Liver (tissue), 9 donors: Measurements from ENCODE around the gene OR2C3. TPM values are rescaled to one million over a fixed set of nuclear protein-coding genes. Genes with fewer than 3 reads are reported as not detected.

Experiments
- DNase-seq: peaks from one replicate; pipeline ENCODE4 v3.0.0-alpha.2; 2017; ENCODE audit warnings: low spot score
- H3K27ac ChIP-seq, 2 donors: one replicate each; pipeline ENCODE4 v1.7.0; 2013; ENCODE audit warnings: inconsistent platforms in 2 of 2, low read length in 2 of 2, control low read depth in 1 of 2, low read depth in 1 of 2, mild to moderate bottlenecking in 1 of 2
- H3K27me3 ChIP-seq, 4 donors: one replicate each; pipeline versions ENCODE4 v1.6.1 to v1.7.0; 2013; ENCODE audit warnings: low read length in 3 of 4, inconsistent platforms in 1 of 4, mild to moderate bottlenecking in 1 of 4, moderate library complexity in 1 of 4; ENCODE audit not compliant: control insufficient read depth in 4 of 4, insufficient read depth in 4 of 4
- H3K36me3 ChIP-seq, 4 donors: one replicate each; pipeline versions ENCODE4 v1.6.1 to v1.7.0; 2013; ENCODE audit warnings: low read length in 3 of 4, mild to moderate bottlenecking in 3 of 4, low read depth in 1 of 4, moderate library complexity in 1 of 4; ENCODE audit not compliant: control insufficient read depth in 4 of 4, insufficient read depth in 3 of 4
- H3K4me1 ChIP-seq, 4 donors: one replicate each; pipeline versions ENCODE4 v1.6.1 to v1.7.0; 2013; ENCODE audit warnings: low read length in 3 of 4, mild to moderate bottlenecking in 3 of 4, moderate library complexity in 1 of 4; ENCODE audit not compliant: control insufficient read depth in 4 of 4, insufficient read depth in 4 of 4
- H3K4me3 ChIP-seq, 3 donors: one replicate each; pipeline versions ENCODE4 v1.6.1 to v1.7.0; 2013; ENCODE audit warnings: low read length in 3 of 3, control low read depth in 1 of 3, low read depth in 1 of 3, mild to moderate bottlenecking in 1 of 3
- H3K9ac ChIP-seq, 2 donors: one replicate each; pipeline ENCODE4 v1.7.0; 2013; ENCODE audit warnings: low read length in 2 of 2, mild to moderate bottlenecking in 2 of 2, moderate library complexity in 2 of 2, control low read depth in 1 of 2, low read depth in 1 of 2
- H3K9me3 ChIP-seq, 4 donors: one replicate each; pipeline versions ENCODE4 v1.6.1 to v1.7.0; 2013; ENCODE audit warnings: low read length in 3 of 4; ENCODE audit not compliant: control insufficient read depth in 4 of 4
- EGR1 ChIP-seq, 2 donors: IDR thresholded peaks; 2 replicates each; pipeline ENCODE4 v1.6.1; 2016 to 2018; ENCODE audit warnings: antibody characterized with exemption in 2 of 2, low read depth in 2 of 2
- FOXA1 ChIP-seq: IDR thresholded peaks from 2 replicates; pipeline ENCODE4 v1.6.1; 2016; ENCODE audit warnings: antibody characterized with exemption
- GABPA ChIP-seq, 2 donors: IDR thresholded peaks in 1 of 2; conservative IDR thresholded peaks in 1 of 2; 2 replicates each; pipeline ENCODE4 v1.6.1; 2016; ENCODE audit warnings: antibody characterized with exemption in 2 of 2, mild to moderate bottlenecking in 1 of 2, moderate library complexity in 1 of 2
- HNF4A ChIP-seq, 2 donors: conservative IDR thresholded peaks; 2 replicates each; pipeline ENCODE4 v1.6.1; 2016; ENCODE audit warnings: antibody characterized with exemption in 2 of 2, mild to moderate bottlenecking in 2 of 2
- HNF4G ChIP-seq: IDR thresholded peaks from 2 replicates; pipeline ENCODE4 v1.6.1; 2016; ENCODE audit warnings: antibody characterized with exemption
- JUND ChIP-seq, 2 donors: IDR thresholded peaks; 2 replicates each; pipeline ENCODE4 v1.6.1; 2016; ENCODE audit warnings: antibody characterized with exemption in 2 of 2
- NR2F2 ChIP-seq: IDR thresholded peaks from 2 replicates; pipeline ENCODE4 v1.6.1; 2016; ENCODE audit warnings: antibody characterized with exemption
- RAD21 ChIP-seq, 2 donors: IDR thresholded peaks; 2 replicates each; pipeline ENCODE4 v1.6.1; 2016; ENCODE audit warnings: antibody characterized with exemption in 2 of 2, mild to moderate bottlenecking in 2 of 2
- RXRA ChIP-seq, 2 donors: IDR thresholded peaks; 2 replicates each; pipeline ENCODE4 v1.6.1; 2017 to 2018; ENCODE audit warnings: antibody characterized with exemption in 2 of 2, mild to moderate bottlenecking in 1 of 2
- SP1 ChIP-seq: IDR thresholded peaks from 2 replicates; pipeline ENCODE4 v1.6.1; 2018; ENCODE audit warnings: antibody characterized with exemption, mild to moderate bottlenecking
- YY1 ChIP-seq: IDR thresholded peaks from 2 replicates; pipeline ENCODE4 v1.6.1; 2016; ENCODE audit warnings: antibody characterized with exemption, mild to moderate bottlenecking
- WGBS: extraction: QIAGEN DNeasy Blood & Tissue Kit; methylation state at CpG from one replicate; pipeline ENCODE4 v1.1.7; 2013; 5-methylcytosine and 5-hydroxymethylcytosine counted together
- polyA plus RNA-seq, 2 donors: library from polyadenylated mRNA; stranded (reverse) in 1 of 2; unstranded in 1 of 2; fragments of 200-250 nt in 1 of 2; fragments of >200 nt in 1 of 2; fragmentation: Nextera tagmentation in 1 of 2; extraction: Ambion mirVana in 1 of 2; gene quantifications; one replicate each; pipeline versions ENCODE4 v1.2.1 to v1.2.3, GENCODE V29; 2013 to 2015
- total RNA-seq, 2 donors: library from RNA; depleted of rRNA; stranded (reverse); fragments of >200 nt; gene quantifications; one replicate each; pipeline ENCODE4 v1.2.3, GENCODE V29; 2014
- TF ChIP-seq, protein P1 (sequence below): IDR thresholded peaks from 2 replicates; pipeline ENCODE4 v1.6.1; 2016; ENCODE audit warnings: antibody characterized with exemption
- TF ChIP-seq, protein P2 (sequence below): IDR thresholded peaks from 2 replicates; pipeline ENCODE4 v1.6.1; 2016; ENCODE audit warnings: antibody characterized with exemption
- TF ChIP-seq, protein P3 (sequence below): IDR thresholded peaks from 2 replicates; pipeline ENCODE4 v1.6.1; 2016; ENCODE audit warnings: antibody characterized with exemption
- TF ChIP-seq, protein P4 (sequence below): IDR thresholded peaks from 2 replicates; pipeline ENCODE4 v1.6.1; 2016; ENCODE audit warnings: antibody characterized with exemption, mild to moderate bottlenecking
- TF ChIP-seq, protein P5 (sequence below): fragments of 150-350 bp; IDR thresholded peaks from 2 replicates; pipeline ENCODE4 v1.5.1; 2017; ENCODE audit warnings: improper control_type of control experiment, low read depth, low read length; ENCODE audit not compliant: missing input control
- donor health status: healthy.
- donor health status: healthy.
- donor health status: healthy.
- donor health status: healthy.
- donor health status: healthy.

Gene OR2C3
- under 1 TPM in 1 of 2 donors, not detected in 1; 0.05 TPM for total RNA-seq
- not detected for polyA plus RNA-seq

DNA sequence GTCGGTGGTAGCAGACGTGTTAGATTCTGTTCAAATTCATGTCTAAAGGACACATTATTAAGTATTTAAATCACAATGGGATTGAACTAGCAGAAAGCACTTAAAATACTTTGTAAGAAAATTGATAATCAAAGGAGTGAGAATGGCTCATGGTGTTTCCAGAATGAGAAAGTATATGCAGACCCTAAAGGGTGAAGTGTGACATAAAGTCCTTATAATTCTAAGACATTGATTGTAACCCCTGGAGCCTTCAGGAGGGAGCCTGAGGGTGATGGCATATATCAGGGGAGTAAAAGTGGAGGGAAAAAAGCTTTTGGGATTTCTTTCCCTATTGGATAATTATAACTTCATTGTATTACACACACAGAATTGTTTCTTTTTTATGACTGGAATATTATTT lies at the start of gene OR2C3:
Gene OR2C3, minus strand, starts transcription at position 101 of the 400 bp plus-strand sequence. CDS start 3,929 bp downstream, outside the sequence.
- H3K4me3 ChIP-seq: no peak within 1 kb of the TSS
- WGBS: 76% methylated on average over 2 of the region's 2 CpGs
- no peak within 1 kb of the TSS for H3K27ac ChIP-seq
- no peak for TF ChIP-seq JUND (IDR thresholded peaks at IDR 0.05)
- TF ChIP-seq HNF4A (conservative IDR thresholded peaks at IDR 0.05): no peak
- TF ChIP-seq FOXA1: no peak
- TF ChIP-seq, protein P1, sequence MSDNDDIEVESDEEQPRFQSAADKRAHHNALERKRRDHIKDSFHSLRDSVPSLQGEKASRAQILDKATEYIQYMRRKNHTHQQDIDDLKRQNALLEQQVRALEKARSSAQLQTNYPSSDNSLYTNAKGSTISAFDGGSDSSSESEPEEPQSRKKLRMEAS: no peak
- no peak for TF ChIP-seq GABPA (IDR thresholded peaks at IDR 0.05 in 1 of 2, conservative IDR thresholded peaks at IDR 0.05 in 1 of 2)
- TF ChIP-seq RXRA (IDR thresholded peaks at IDR 0.05): no peak
- TF ChIP-seq NR2F2: no peak
- no peak for TF ChIP-seq YY1
- TF ChIP-seq, protein P2, sequence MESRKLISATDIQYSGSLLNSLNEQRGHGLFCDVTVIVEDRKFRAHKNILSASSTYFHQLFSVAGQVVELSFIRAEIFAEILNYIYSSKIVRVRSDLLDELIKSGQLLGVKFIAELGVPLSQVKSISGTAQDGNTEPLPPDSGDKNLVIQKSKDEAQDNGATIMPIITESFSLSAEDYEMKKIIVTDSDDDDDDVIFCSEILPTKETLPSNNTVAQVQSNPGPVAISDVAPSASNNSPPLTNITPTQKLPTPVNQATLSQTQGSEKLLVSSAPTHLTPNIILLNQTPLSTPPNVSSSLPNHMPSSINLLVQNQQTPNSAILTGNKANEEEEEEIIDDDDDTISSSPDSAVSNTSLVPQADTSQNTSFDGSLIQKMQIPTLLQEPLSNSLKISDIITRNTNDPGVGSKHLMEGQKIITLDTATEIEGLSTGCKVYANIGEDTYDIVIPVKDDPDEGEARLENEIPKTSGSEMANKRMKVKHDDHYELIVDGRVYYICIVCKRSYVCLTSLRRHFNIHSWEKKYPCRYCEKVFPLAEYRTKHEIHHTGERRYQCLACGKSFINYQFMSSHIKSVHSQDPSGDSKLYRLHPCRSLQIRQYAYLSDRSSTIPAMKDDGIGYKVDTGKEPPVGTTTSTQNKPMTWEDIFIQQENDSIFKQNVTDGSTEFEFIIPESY: no peak
- no peak for TF ChIP-seq EGR1 (IDR thresholded peaks at IDR 0.05; ENCODE audit: low read depth in 2 of 2)
- TF ChIP-seq RAD21 (IDR thresholded peaks at IDR 0.05): no peak
- TF ChIP-seq SP1: no peak
- TF ChIP-seq HNF4G: no peak
- no peak for DNase-seq
- H3K9me3 ChIP-seq: peaks cover 0 to 11% (median 2%) of the 10 kb centered on the region in 4 donors
- no peaks in the 10 kb centered on the region for H3K4me1 ChIP-seq
- H3K36me3 ChIP-seq: no peaks in the 10 kb centered on the region
- peaks cover 0 to 2% (median under 1%) of the 10 kb centered on the region in 4 donors for H3K27me3 ChIP-seq
- H3K9ac ChIP-seq: no peak within 1 kb of the TSS

DNA sequence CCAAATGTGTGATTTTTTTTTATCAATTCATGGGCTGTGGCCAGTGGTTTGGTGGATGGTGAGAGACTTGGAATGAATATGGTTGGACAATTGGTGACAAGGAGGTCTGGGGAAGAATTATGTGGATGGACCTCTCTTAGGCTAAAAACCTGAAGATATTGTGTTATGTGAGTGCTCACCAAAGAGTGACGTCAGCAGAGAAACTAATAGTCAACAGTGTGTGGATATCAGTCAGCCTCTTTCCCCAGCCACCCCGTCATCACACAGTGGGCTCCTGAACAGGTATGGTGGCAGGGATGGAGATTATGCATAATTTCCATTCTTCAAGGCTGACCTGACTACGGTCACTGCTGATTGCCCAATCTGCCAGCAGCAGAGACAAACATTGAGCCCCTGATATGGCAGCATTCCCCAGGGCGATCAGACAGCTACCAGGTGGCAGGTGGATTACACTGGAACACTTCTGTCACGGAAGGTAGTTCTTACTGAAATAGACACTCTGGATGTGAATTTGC lies 42.8 kb upstream of the OR2C3 start:
- no peaks in the 10 kb centered on the region for H3K27me3 ChIP-seq
- TF ChIP-seq, protein P3, sequence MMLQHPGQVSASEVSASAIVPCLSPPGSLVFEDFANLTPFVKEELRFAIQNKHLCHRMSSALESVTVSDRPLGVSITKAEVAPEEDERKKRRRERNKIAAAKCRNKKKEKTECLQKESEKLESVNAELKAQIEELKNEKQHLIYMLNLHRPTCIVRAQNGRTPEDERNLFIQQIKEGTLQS: no peak
- TF ChIP-seq, protein P4, sequence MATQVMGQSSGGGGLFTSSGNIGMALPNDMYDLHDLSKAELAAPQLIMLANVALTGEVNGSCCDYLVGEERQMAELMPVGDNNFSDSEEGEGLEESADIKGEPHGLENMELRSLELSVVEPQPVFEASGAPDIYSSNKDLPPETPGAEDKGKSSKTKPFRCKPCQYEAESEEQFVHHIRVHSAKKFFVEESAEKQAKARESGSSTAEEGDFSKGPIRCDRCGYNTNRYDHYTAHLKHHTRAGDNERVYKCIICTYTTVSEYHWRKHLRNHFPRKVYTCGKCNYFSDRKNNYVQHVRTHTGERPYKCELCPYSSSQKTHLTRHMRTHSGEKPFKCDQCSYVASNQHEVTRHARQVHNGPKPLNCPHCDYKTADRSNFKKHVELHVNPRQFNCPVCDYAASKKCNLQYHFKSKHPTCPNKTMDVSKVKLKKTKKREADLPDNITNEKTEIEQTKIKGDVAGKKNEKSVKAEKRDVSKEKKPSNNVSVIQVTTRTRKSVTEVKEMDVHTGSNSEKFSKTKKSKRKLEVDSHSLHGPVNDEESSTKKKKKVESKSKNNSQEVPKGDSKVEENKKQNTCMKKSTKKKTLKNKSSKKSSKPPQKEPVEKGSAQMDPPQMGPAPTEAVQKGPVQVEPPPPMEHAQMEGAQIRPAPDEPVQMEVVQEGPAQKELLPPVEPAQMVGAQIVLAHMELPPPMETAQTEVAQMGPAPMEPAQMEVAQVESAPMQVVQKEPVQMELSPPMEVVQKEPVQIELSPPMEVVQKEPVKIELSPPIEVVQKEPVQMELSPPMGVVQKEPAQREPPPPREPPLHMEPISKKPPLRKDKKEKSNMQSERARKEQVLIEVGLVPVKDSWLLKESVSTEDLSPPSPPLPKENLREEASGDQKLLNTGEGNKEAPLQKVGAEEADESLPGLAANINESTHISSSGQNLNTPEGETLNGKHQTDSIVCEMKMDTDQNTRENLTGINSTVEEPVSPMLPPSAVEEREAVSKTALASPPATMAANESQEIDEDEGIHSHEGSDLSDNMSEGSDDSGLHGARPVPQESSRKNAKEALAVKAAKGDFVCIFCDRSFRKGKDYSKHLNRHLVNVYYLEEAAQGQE: no peak
- TF ChIP-seq JUND (IDR thresholded peaks at IDR 0.05): no peak
- no peak for TF ChIP-seq RAD21 (IDR thresholded peaks at IDR 0.05)
- TF ChIP-seq, protein P1: no peak
- no peak for TF ChIP-seq FOXA1
- no peak for TF ChIP-seq HNF4G
- TF ChIP-seq, protein P5, sequence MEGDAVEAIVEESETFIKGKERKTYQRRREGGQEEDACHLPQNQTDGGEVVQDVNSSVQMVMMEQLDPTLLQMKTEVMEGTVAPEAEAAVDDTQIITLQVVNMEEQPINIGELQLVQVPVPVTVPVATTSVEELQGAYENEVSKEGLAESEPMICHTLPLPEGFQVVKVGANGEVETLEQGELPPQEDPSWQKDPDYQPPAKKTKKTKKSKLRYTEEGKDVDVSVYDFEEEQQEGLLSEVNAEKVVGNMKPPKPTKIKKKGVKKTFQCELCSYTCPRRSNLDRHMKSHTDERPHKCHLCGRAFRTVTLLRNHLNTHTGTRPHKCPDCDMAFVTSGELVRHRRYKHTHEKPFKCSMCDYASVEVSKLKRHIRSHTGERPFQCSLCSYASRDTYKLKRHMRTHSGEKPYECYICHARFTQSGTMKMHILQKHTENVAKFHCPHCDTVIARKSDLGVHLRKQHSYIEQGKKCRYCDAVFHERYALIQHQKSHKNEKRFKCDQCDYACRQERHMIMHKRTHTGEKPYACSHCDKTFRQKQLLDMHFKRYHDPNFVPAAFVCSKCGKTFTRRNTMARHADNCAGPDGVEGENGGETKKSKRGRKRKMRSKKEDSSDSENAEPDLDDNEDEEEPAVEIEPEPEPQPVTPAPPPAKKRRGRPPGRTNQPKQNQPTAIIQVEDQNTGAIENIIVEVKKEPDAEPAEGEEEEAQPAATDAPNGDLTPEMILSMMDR: no peak
- no peak for TF ChIP-seq HNF4A (conservative IDR thresholded peaks at IDR 0.05)
- no peak for TF ChIP-seq SP1
- TF ChIP-seq YY1: no peak
- TF ChIP-seq GABPA (IDR thresholded peaks at IDR 0.05 in 1 of 2, conservative IDR thresholded peaks at IDR 0.05 in 1 of 2): no peak
- 68% methylated on average over 5 of the region's 5 CpGs for WGBS
- H3K4me1 ChIP-seq: no peaks in the 10 kb centered on the region
- H3K9me3 ChIP-seq: no peaks in the 10 kb centered on the region
- no peaks in the 10 kb centered on the region for H3K36me3 ChIP-seq
- DNase-seq: no peak
- no peak overlapping the region for H3K27ac ChIP-seq
- no peak overlapping the region for H3K4me3 ChIP-seq
- H3K9ac ChIP-seq: no peak overlapping the region
